ENCODE data around the gene RASAL2.
"Not testable (repeated sequence)": the region's sequence is repeated elsewhere in the genome, so short reads cannot be mapped to it uniquely, and the experiment has no call there.

Gene RASAL2

DNA sequence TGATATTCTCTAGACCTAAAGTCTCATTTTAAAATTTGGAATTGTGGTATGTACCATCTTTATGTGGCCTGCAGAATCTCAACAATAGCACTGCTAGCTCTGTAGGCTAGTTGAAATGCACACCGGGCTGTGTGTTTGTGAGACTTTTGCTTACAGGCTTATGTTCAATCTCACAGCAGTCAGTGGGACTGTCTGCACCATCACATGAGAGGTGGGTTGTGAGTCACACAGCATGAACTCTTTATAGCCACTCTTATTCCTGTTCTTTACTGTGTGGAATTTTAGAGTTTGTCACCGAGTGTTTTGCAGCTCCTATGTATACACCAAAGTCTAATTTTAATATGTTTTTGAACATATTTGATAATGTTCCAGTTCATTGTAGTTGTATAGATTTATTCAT is 74.6 kb downstream of the RASAL2 start:
- DNase-seq = no peak

GRCh38 chr1:178169649-178170048 is 75.7 kb downstream of the RASAL2 start:
- DNase-seq = no peak

GRCh38 chr1:178172939-178173338 is 79.0 kb downstream of the RASAL2 start:
- DNase-seq = no peak

DNA sequence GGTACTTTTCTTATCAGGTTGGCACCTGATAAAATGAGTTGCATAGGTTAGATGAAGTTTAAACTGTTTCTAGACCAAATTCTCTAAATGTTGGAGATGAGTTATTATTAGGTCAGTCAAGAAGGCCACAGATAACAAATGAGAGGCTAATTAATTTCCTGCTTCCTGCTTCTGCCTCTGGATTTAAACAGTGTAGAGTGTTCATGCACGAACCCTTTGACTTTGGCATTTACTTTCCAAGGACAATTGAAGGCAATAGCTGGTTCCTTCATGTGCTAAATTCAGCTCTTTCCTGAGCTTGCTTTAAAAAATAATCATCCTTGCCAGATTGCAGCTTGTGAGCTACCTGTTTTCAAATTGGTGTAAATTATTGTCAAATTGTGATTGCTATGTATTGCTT is 80.6 kb downstream of the RASAL2 start:
- no peak for DNase-seq

DNA sequence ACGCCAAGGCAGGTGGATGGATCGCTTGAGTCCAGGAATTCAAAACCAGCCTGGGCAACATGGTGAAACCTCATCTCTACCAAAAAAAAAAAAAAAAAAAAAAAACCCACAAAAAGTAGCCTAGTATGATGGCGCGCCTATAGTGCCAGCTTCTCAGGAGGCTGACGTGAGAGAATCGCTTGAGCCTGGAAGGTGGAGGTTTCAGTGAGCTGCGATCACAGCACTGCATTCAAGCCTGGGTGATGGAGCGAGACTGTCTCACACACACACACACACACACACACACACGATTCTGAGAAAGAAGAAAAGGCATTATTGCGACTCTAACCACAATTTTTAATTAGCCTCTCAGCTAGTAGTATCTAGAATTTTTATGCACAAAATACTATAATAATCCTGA is 86.5 kb downstream of the RASAL2 start:
- no peak for DNase-seq

DNA sequence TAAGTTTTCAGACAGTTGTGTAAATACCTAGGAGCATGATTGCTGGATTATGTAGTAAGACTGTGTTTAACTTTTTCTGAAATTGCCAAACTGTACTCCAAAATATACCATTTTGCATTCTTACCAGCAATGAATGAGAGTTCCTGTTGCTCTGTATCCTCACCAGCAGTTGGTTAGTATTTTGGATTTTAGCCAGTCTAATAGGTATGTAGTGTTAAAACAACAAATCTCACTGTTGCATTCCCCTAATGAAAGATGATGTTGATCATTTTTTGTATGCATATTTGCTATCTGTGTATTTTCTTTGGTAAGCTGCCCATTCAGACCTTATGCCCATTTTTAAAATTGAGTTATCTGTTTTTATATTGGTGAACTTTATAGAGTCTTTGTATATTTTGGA is 89.9 kb downstream of the RASAL2 start:
- DNase-seq = no peak

DNA sequence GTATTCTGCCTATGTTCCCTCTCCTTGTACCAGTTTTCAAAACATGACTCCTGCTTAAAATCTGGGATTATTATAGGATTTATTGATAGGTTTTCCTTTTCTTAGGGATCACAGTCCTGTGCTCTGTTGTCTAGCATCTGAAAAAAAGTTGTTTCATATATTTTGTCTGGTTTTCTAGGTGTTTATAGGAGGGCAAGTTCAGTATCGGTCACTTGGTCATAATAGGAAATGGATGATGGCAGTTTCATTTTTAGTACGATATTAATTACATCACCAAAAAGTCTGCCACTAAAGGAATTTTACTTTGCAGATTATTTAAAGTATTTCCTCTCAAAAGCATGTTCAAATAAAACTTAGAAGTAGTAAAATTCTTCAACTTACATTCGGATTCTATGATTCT is 94.4 kb downstream of the RASAL2 start:
- no peak for DNase-seq

DNA sequence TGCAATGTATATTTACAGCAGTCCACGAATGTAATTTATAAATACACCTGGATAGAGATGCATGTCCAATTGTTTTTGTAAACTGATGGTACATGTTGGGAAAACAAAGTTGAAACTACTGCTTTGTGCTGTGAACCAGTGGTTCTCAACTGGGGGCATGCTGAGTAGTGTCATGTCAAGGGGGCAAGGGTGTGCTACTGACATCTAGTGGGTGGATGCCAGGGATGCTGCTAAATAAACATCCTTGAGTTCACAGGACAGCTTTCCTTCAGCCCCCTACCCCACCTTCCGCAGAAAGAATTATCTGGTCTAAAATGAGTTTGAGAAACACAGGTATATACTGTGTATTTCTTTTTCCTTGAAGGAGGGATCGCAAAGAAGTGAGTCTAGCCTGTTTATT is 95.9 kb downstream of the RASAL2 start:
- no peak for DNase-seq

DNA sequence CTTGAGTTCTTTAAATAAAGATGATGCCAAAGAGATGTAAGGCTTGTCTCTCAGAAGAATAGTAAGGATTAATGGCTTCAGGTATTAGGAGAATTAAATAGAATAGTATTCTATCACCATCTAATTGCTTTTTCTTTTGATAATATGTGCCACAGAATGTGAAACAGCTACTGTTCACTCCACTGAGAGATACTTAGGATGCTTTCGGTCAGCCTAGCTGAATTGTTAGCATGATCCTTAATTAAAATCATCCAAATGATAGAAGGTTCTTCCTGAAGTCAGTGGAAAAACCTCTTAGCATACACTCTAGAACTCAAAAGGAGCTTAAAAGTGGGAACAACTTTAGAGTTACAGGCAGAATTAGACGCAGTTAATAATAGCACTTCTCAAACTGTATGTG is 97.0 kb downstream of the RASAL2 start:
- DNase-seq = no peak

DNA sequence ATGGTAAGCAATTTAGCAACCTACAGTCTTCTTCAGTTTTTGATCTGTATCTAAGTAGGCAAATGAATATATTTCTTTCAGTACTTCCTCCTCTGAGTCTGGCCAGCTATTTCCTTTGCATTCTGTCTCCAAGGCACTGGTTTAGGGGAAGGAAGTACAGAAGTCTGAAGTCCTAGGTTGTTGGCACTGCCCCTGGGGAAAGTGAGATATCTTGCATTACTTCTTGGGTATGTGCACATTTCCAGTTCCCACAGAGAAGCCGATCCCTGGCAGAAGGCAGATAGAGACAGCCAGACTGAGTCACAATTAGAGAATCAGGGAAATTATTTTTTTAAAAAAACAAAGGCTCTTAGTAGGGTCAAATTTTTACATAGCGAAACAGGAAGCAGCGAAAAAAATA is 98.8 kb downstream of the RASAL2 start:
- DNase-seq = no peak

GRCh38 chr1:178196631-178197030 is 102.7 kb downstream of the RASAL2 start:
- no peak for DNase-seq

GRCh38 chr1:178202095-178202494 is 108.2 kb downstream of the RASAL2 start:
- DNase-seq = not testable (repeated sequence)

GRCh38 chr1:178202546-178202945 is 108.6 kb downstream of the RASAL2 start:
- not testable (repeated sequence) for DNase-seq

DNA sequence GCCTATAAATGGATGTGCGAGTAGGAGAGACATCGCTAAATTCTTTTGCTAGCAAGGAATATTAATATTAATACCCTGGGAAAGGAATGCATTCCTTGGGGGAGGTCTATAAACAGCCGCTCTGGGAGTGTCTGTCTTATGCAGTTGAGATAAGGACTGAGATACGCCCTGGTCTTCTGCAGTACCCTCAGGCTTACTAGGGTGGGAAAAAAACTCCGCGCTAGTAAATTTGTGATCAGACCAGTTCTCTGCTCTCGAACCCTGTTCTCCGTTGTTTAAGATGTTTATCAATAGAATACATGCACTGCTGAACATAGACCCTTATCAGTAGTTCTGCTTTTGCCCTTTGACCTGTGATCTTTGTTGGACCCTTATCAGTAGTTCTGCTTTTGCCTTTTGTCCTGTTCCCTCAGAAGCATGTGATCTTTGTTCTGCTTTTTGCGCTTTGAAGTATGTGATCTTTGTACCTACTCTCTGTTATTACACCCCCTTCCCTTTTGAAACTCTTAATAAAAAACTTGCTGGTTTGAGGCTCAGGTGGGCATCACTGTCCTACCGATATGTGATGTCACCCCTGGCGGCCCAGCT is 114.5 kb downstream of the RASAL2 start:
- not testable (repeated sequence) for DNase-seq

DNA sequence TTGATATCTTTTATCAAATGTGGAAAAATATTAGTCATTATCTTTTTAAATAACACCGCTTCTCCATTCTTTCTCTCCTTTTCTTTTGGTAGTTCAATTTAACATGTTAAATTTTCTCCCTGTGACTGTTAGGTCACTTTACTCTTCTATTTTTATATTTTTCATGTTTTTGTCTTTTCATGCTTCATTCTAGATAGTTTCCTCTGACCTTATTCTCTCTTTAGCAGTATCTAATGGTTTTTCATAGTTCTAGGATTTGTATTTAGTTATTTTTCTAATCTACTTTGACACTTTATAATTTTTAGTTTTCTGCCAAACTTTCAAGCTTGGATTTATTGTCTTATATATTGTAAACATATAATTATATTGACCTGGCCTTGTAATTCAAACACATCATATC is 116.0 kb downstream of the RASAL2 start:
- DNase-seq = no peak

DNA sequence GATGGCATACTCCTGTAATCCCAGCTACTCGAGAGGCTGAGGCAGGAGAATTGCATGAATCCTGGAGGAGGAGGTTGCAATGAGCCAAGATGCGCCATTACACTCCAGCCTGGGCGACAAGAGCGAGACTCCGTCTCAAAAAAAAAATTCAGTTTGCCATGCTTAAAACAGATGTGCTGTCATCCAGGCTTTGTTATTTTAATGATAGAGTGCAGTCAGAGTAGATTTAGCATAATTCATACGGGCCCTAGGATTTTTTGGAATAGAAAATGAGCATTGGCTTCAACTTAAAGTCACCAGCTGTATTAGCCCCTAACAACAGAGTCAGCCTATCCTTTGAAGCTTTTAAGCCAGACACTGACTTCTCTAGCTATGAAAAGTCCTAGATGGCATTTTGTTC is 124.6 kb downstream of the RASAL2 start:
- DNase-seq = no peak

- DNase-seq = no peak
Observed at GRCh38 chr1:178220094-178220493, 126.2 kb downstream of the RASAL2 start.

DNA sequence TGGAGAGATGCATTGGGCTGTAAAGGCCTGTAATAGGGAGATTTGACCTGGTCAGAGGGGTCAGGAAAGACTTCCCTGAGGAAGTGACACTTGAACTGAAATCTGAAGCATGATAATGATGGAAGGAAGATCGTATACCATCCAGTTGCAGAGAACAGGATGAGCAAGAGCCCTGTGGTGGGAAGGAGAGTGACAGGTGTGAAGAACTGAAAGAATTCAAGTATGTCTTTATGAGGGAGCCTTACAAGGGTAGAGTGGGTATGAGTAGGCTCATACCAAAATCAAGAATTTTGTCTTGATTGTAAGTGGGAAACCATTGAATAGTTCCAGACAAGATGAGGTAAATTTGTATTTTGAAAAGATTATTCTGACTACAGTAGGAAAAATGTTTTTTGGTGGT is 129.4 kb downstream of the RASAL2 start:
- no peak for DNase-seq

- DNase-seq = no peak
Observed at GRCh38 chr1:178224358-178224757, 130.5 kb downstream of the RASAL2 start.

DNA sequence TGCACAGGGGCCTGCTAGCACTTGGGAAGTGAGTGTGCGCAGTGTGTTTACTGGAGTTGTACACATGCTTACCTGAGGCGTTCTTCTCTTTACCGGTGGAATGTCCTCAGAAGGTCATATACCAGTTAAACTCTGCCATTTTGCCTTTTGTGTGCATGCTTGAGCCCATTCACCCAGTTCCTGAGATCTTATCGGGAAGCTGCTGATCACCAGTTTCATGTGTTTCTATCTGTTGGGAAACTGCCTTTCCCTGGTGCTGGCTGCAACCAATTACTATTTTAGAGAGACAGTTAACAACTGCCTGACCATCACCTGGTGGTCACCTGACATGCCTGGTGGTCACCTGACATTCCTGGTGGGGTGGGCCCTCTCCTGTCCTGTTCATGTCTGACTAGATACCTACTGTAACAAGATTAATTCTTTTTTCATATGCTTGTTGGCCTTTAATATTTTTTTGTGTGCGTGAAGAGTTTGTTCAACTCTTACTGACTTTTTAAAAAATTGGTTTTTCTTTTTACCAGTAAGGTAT is 137.0 kb downstream of the RASAL2 start:
- no peak for DNase-seq

GRCh38 chr1:178232108-178232507 is 138.2 kb downstream of the RASAL2 start:
- no peak for DNase-seq

DNA sequence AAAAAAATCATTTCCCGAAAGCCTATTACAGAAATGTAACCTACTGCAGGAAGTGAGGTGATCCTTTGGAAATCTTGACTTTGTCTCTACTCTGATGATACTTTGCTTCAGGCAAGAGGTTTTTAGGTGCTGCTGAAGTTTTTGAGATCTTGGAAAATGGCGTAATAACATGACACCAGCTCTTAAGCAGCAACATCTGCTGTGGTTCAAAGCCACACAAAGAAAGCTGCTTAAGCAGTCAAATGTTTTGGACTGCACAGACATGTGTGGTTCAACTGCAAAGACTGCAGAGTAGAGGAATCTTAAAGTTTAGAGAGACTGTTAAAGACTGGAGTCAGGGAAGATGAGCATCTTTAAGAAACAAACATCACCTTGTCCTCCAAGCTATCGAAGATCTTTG is 139.0 kb downstream of the RASAL2 start:
- no peak for DNase-seq

GRCh38 chr1:178237121-178237520 is 143.2 kb downstream of the RASAL2 start:
- no peak for DNase-seq

DNA sequence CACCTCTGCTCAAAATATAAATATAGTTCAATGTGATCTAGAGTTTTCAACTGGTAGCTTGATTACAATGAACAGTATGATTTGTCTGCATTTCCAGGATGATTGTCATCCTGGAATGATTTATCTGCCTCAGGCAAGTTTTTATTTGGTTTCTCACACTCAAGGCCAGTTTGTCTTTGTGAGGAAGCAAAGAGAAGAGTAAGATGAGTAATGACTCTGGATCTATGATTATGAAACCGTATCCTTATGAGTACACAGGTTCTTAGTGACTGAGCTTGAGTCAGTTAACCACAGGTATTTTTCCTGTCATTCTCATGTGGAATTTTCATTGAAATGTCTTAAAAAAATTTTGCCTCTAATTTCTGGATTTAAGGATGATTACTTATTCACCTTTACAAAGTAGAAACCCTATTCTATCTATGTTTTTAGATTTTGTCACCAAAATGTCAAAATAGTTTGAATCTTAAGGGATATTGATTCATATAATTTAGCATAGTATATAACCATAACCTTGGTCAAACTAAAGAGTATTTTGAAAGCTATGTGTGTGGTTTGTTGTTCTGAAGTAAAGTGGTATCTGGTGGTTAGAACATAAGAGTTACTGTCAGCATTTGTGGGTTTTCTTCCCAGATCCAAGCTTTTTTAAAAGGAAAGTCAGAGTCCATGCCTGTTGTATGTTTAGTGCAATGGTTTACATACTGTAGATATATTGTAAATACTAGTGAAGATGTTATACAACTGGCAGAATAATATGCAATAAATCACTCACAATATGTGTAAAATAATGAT is 145.0 kb downstream of the RASAL2 start:
- no peak for DNase-seq

GRCh38 chr1:178241057-178241456 is 147.2 kb downstream of the RASAL2 start:
- no peak for DNase-seq

Data from GOT3 (cell line).